Activated CD4-positive, alpha-beta T cell treated with anti-CD3 and anti-CD28 coated beads for 36 hours (primary cell): ENCODE results near the gene CPNE8. TPM values are rescaled to one million over a fixed set of nuclear protein-coding genes. Genes with fewer than 3 reads are reported as not detected.
A peak's percentile ranks its signal among the peaks of the same experiment; 100 is the strongest.
"Not testable (repeated sequence)": the region's sequence is repeated elsewhere in the genome, so short reads cannot be mapped to it uniquely, and the experiment has no call there.

Source experiments
- ATAC-seq: fragments of 200-7000 bp; cut with Tn5 transposase; one replicate; pipeline ENCODE4 v1.10.0; 2021; ENCODE audit warnings: mild to moderate bottlenecking, moderate library complexity
- CTCF ChIA-PET: fragments of 350-600 bp; sonication (Branson Sonifier 250); formaldehyde crosslinking; loops from one replicate; lab custom pipeline; 2021; ENCODE audit warnings: antibody characterized with exemption; lab: Charles Lee
- POLR2A ChIA-PET: fragments of 350-600 bp; sonication (Branson Sonifier 250); formaldehyde crosslinking; loops from one replicate; lab custom pipeline; 2021; ENCODE audit warnings: antibody characterized with exemption, inconsistent platforms; lab: Charles Lee
- DNase-seq: peaks from one replicate; pipeline ENCODE4 v3.0.0-alpha.2; 2020
- H3K27ac Mint-ChIP-seq: one replicate; pipeline ENCODE4 v1.8.0; 2021; ENCODE audit warnings: mixed read lengths
- H3K27me3 Mint-ChIP-seq: one replicate; pipeline ENCODE4 v1.8.0; 2021; ENCODE audit warnings: mixed read lengths
- H3K36me3 Mint-ChIP-seq: one replicate; pipeline ENCODE4 v1.8.0; 2021; ENCODE audit warnings: low read depth, mixed read lengths
- H3K4me1 Mint-ChIP-seq: one replicate; pipeline ENCODE4 v1.8.0; 2021; ENCODE audit warnings: mixed read lengths
- H3K4me3 Mint-ChIP-seq: one replicate; pipeline ENCODE4 v1.8.0; 2021; ENCODE audit warnings: mild to moderate bottlenecking, moderate library complexity, mixed read lengths
- H3K9me3 Mint-ChIP-seq: one replicate; pipeline ENCODE4 v1.8.0; 2021; ENCODE audit warnings: low read depth, mixed read lengths
- intact Hi-C, 2 experiments: fragments of 100-400 bp; cut with DNase I in 1 of 2; cut with micrococcal nuclease in 1 of 2; formaldehyde crosslinking; loops; one replicate each; pipeline versions ENCODE4 v1.14.2 to v1.15.1; 2022 to 2024; cut with DNase I, micrococcal nuclease
- total RNA-seq, 2 experiments: library from RNA; stranded (reverse); gene quantifications; one replicate each; pipeline ENCODE4 v1.2.3, GENCODE V29; 2021

Gene CPNE8
- total RNA-seq, 2 experiments from 2014 or later = 3.0 to 4.6 TPM

- no peaks in the 10 kb centered on the region for H3K27me3 Mint-ChIP-seq
- DNase-seq (peak; percentile 52), ATAC-seq (peak; percentile 85)
- ChIA-PET POLR2A (interaction anchor here (1.0 kb wide), 1 partner anchor 134 kb away, joined by 4 read pairs; the partner anchor contains the start of gene CPNE8), CTCF (interaction anchor here (0.6 kb wide), 1 partner anchor 12 kb away, joined by 4 read pairs; no protein-coding TSS in a partner anchor)
- H3K4me1 Mint-ChIP-seq = peaks cover 13% of the 10 kb centered on the region
- no peak overlapping the region for H3K4me3 Mint-ChIP-seq
- H3K9me3 Mint-ChIP-seq = no peaks in the 10 kb centered on the region
- no peak overlapping the region for H3K27ac Mint-ChIP-seq
- H3K36me3 Mint-ChIP-seq = no peaks in the 10 kb centered on the region
- intact Hi-C loops = loop anchor here in 1 of 2 experiments (10.0 kb wide), 1 partner anchor 133 kb away; the partner anchor contains the start of gene CPNE8
These were observed 133.5 kb downstream of the CPNE8 start for GRCh38 chr12:38771871-38772270.

- H3K4me3 Mint-ChIP-seq = no peak overlapping the region
- H3K4me1 Mint-ChIP-seq = no peaks in the 10 kb centered on the region
- no peak overlapping the region for H3K27ac Mint-ChIP-seq
- POLR2A ChIA-PET = no interaction called here
- H3K27me3 Mint-ChIP-seq = no peaks in the 10 kb centered on the region
- ATAC-seq (no peak), DNase-seq (no peak)
- CTCF ChIA-PET = interaction anchor here (0.5 kb wide), 1 partner anchor 95 kb away, joined by 3 read pairs; no protein-coding TSS in a partner anchor
- intact Hi-C loops = no loop called here
- H3K9me3 Mint-ChIP-seq = peaks cover 2% of the 10 kb centered on the region
- H3K36me3 Mint-ChIP-seq = peaks cover 5% of the 10 kb centered on the region
These were observed 143.6 kb downstream of the CPNE8 start for GRCh38 chr12:38761636-38762342.

DNA sequence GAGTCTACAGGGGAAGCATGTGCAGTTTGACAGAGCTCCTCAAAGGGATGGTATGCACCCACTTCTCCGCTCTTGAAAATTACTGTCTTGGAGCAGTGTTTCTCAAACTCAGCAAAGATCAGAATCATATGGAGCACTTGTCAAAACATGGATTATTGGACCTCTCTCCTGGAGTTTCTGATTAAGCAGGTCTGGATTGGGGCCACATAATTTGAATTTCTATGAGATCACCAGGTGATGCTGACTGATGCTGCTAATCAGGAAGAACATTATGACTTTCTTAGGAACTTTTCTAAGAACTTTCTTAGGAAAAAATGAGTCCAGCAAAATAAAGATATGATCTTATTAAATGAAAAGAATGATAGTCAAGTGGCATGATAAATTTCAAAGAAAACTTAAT lies 144.3 kb downstream of the CPNE8 start:
- ATAC-seq (no peak), DNase-seq (no peak)
- Mint-ChIP-seq H3K4me3 (no peak overlapping the region), H3K9me3 (peaks cover 2% of the 10 kb centered on the region), H3K27me3 (no peaks in the 10 kb centered on the region), H3K36me3 (peaks cover 5% of the 10 kb centered on the region), H3K4me1 (no peaks in the 10 kb centered on the region), H3K27ac (no peak overlapping the region)
- POLR2A ChIA-PET = no interaction called here
- intact Hi-C loops = no loop called here
- CTCF ChIA-PET = interaction anchor here (0.5 kb wide), 1 partner anchor 95 kb away, joined by 3 read pairs; no protein-coding TSS in a partner anchor

DNA sequence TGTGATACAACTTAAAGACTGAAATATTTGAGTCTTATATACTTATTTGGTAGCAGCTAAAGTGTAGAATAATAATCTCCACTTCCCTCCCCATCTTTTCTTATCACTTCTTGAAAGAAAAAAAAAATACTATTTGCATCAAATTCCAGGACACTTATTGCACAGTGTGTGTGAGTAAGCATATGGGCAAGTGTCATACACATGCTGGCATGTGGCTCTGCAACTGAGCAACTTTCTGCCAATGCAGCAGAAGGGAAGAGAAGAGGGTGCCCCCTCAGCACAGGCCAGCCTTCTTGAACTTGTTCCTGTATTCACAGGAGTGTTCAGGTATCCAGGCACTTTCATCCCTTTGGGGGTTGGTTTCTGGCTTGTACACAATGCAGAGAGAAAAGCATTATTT lies 145.8 kb downstream of the CPNE8 start:
- POLR2A ChIA-PET = no interaction called here
- ATAC-seq = no peak
- Mint-ChIP-seq H3K9me3 (peaks cover 2% of the 10 kb centered on the region), H3K4me3 (no peak overlapping the region), H3K27me3 (no peaks in the 10 kb centered on the region), H3K36me3 (peaks cover 5% of the 10 kb centered on the region), H3K4me1 (no peaks in the 10 kb centered on the region), H3K27ac (no peak overlapping the region)
- intact Hi-C loops = no loop called here
- CTCF ChIA-PET = interaction anchor here (0.6 kb wide), 1 partner anchor 12 kb away, joined by 4 read pairs; no protein-coding TSS in a partner anchor
- no peak for DNase-seq

DNA sequence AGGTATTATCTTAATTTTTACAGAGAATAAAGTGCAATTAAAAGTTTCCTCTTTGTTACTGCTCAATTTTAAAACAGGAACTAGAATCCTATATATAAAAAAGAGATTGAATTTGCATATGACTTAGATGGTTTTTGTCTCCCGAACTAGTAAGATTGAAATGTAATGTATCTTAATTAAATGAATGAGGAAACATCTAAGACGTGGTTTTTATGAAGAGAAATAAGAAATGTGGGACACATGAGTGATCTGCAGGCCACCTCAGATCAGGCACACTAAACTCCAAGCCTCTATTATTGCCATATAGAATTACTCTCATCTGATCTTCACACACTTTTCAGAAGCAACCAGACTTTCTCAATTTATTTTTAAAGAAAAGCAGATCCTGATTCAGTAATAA lies 158.6 kb downstream of the CPNE8 start:
- POLR2A ChIA-PET = no interaction called here
- Mint-ChIP-seq H3K36me3 (peaks cover 5% of the 10 kb centered on the region), H3K4me1 (no peaks in the 10 kb centered on the region), H3K27me3 (no peaks in the 10 kb centered on the region), H3K9me3 (peaks cover 8% of the 10 kb centered on the region), H3K27ac (no peak overlapping the region), H3K4me3 (no peak overlapping the region)
- intact Hi-C loops = no loop called here
- CTCF ChIA-PET = no interaction called here
- no peak for DNase-seq
- ATAC-seq = no peak

- no peaks in the 10 kb centered on the region for H3K27me3 Mint-ChIP-seq
These were observed 159.8 kb downstream of the CPNE8 start for GRCh38 chr12:38745601-38746000.

DNA sequence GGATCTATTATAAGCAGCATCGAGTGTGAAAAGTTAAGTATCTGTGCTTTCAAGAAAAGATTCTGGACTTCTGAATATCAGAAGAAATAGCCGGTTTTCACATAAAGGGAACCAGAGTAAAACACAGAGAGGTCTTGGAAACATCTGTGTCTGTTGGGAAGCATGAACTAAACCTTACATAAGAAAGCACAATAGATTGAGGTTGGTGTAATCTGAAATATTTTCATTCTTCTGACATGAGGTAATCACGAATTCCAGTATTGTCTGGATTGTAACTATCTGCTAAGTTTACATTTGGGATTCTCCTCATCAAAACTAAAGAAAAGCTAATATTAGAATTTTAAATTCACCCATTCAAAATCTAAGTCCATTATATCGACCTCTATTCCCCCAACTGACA lies 161.3 kb downstream of the CPNE8 start:
- Mint-ChIP-seq H3K27ac (no peak overlapping the region), H3K9me3 (peaks cover 1% of the 10 kb centered on the region), H3K4me3 (no peak overlapping the region), H3K36me3 (peaks cover under 1% of the 10 kb centered on the region), H3K4me1 (no peaks in the 10 kb centered on the region), H3K27me3 (no peaks in the 10 kb centered on the region)
- ChIA-PET POLR2A (no interaction called here), CTCF (interaction anchor here (0.6 kb wide), 1 partner anchor 162 kb away, joined by 3 read pairs; no protein-coding TSS in a partner anchor)
- DNase-seq (no peak), ATAC-seq (no peak)
- intact Hi-C loops = no loop called here

More at GRCh38 chr12:38745601-38746000, 159.8 kb downstream of the CPNE8 start:
- H3K9me3 Mint-ChIP-seq = peaks cover 8% of the 10 kb centered on the region
- no peak overlapping the region for H3K4me3 Mint-ChIP-seq
- ATAC-seq (no peak), DNase-seq (no peak)
- H3K36me3 Mint-ChIP-seq = peaks cover 5% of the 10 kb centered on the region
- no peaks in the 10 kb centered on the region for H3K4me1 Mint-ChIP-seq
- ChIA-PET CTCF (no interaction called here), POLR2A (no interaction called here)
- intact Hi-C loops = no loop called here
- no peak overlapping the region for H3K27ac Mint-ChIP-seq

DNA sequence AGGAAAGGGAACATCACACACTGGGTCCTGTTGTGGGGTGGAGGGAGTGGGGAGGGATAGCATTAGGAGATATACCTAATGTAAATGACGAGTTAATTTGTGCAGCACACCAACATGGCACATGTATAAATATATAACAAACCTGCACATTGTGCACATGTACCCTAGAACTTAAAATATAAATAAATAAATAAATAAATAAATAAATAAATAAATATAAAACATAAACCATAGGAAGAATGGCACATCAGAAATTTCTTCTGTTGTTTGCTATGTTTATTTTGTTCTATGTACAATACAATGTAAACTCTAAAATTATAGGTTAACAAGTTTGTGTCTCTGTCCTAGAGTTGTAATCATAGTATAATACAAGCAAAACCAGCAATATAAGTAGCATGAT lies 162.9 kb downstream of the CPNE8 start:
- H3K27me3 Mint-ChIP-seq, H3K36me3 Mint-ChIP-seq, H3K4me1 Mint-ChIP-seq, H3K4me3 Mint-ChIP-seq, intact Hi-C loops, CTCF ChIA-PET, POLR2A ChIA-PET, DNase-seq, H3K9me3 Mint-ChIP-seq, H3K27ac Mint-ChIP-seq, ATAC-seq: not testable (repeated sequence)

DNA sequence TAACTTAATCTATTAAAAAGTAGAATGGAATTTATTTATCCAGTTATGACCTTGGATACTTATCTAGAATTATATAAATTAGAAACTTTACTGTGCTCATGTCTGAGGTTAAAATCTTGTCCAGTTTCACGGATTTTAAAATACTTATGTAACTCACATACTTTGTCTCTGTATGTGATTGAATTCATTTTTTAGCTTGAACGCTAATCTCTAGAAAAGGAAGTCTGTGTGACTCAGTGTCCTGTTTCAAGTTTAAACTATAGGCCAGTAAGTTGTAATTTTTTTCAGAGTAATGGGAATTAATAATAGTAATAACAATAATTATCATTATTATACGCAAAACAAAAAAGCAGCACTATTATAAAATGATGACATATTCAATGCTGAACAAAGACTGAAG lies 168.6 kb downstream of the CPNE8 start:
- CTCF ChIA-PET = no interaction called here
- POLR2A ChIA-PET = no interaction called here
- Mint-ChIP-seq H3K9me3 (no peaks in the 10 kb centered on the region), H3K36me3 (peaks cover 1% of the 10 kb centered on the region), H3K27ac (no peak overlapping the region), H3K4me3 (no peak overlapping the region), H3K27me3 (no peaks in the 10 kb centered on the region), H3K4me1 (no peaks in the 10 kb centered on the region)
- ATAC-seq = no peak
- intact Hi-C loops = no loop called here
- DNase-seq = no peak

DNA sequence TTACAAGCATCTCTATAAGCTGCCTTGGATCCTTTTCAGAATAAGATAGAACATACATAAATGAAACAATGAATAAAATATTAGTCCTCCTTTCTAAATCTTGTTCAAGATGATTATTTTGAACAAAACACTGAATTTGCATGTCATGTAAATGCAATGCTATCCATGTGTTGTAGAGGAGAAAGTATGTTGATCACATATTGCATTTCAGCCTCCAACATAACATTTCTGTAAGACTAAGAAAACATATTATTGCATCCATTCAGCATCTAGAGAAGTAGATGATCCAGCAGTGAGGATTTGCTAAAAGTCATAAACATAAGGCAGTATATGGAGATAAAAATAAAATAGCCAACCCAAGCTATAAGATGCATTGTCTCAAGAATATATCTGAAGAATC lies 172.6 kb downstream of the CPNE8 start:
- Mint-ChIP-seq H3K27ac (no peak overlapping the region), H3K4me3 (no peak overlapping the region), H3K4me1 (no peaks in the 10 kb centered on the region), H3K27me3 (no peaks in the 10 kb centered on the region), H3K36me3 (no peaks in the 10 kb centered on the region), H3K9me3 (no peaks in the 10 kb centered on the region)
- no peak for ATAC-seq
- POLR2A ChIA-PET = no interaction called here
- intact Hi-C loops = no loop called here
- CTCF ChIA-PET = no interaction called here
- DNase-seq = no peak

DNA sequence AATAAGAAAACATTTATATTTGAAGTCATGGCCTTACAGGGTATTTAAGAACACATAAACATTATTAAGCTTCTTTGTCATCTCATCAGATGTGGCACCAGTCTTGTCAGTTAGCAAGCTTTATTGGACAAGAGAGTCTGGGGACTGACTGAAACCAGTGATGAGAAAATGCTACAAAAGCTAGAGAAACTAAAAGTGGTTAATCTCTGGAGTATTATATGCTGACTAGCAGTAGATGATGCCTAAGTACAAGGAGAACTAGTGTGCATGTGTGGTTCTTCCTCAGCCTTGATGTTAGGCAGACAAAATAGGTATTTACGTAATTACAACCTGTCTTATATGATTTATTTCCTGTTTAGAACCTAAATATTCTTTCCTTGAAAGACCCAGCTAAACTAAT lies 176.5 kb downstream of the CPNE8 start:
- peaks cover under 1% of the 10 kb centered on the region for H3K36me3 Mint-ChIP-seq
- no peaks in the 10 kb centered on the region for H3K4me1 Mint-ChIP-seq
- H3K4me3 Mint-ChIP-seq = no peak overlapping the region
- POLR2A ChIA-PET = no interaction called here
- no peaks in the 10 kb centered on the region for H3K27me3 Mint-ChIP-seq
- no peak overlapping the region for H3K27ac Mint-ChIP-seq
- DNase-seq = no peak
- no peak for ATAC-seq
- CTCF ChIA-PET = no interaction called here
- intact Hi-C loops = no loop called here
- no peaks in the 10 kb centered on the region for H3K9me3 Mint-ChIP-seq

DNA sequence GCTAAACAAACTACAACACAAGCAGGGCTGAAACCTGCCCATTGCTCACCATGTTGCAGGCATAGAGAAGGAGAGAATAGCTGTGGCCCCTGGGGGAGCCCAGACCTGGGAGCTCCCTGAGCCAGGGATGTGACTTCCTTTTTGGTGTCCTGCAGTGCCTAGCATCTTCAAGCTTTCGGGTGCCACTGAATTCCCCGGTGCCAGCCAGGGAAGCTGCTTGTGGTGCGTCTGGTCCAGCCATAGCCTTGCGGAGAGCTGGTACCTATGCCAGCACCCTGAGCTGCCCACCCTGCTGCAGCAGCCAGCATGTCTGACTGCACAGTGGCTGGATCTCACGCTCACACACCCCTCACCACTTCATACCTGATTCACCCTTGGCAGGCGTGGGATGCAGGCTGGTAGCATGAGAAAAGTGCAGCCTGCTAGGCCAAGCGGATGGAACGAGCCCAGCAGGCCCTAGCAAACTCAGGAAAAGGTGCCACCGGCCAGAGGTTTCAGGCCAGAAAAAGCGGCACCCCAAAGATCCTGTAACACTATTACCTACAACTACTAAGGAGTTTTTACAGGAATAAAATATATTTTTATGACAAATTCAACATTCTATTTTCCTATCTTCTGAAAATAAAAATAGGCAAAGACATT lies 183.7 kb downstream of the CPNE8 start:
- H3K9me3 Mint-ChIP-seq = no peaks in the 10 kb centered on the region
- DNase-seq = no peak
- no peak for ATAC-seq
- CTCF ChIA-PET = no interaction called here
- no peaks in the 10 kb centered on the region for H3K4me1 Mint-ChIP-seq
- POLR2A ChIA-PET = interaction anchor here (0.5 kb wide), 1 partner anchor 8 kb away, joined by 5 read pairs; no protein-coding TSS in a partner anchor
- intact Hi-C loops = no loop called here
- H3K27ac Mint-ChIP-seq = no peak overlapping the region
- H3K27me3 Mint-ChIP-seq = no peaks in the 10 kb centered on the region
- H3K36me3 Mint-ChIP-seq = peaks cover 2% of the 10 kb centered on the region
- H3K4me3 Mint-ChIP-seq = no peak overlapping the region
